ENCODE results near the gene GRM3. TPM values are rescaled to one million over a fixed set of nuclear protein-coding genes. Genes with fewer than 3 reads are reported as not detected.
"Not testable (repeated sequence)": the region's sequence is repeated elsewhere in the genome, so short reads cannot be mapped to it uniquely, and the experiment has no call there.

The GRM3 gene
- total RNA-seq: not detected

GRCh38 chr7:86643561-86644281, at the start of gene GRM3:
GRM3 (plus strand) TSS chr7:86643909; CDS start chr7:86765146, 121,237 bp downstream.
- Mint-ChIP-seq H3K27me3 (ENCODE audit: low read depth) (peaks cover 22% of the 10 kb centered on the region), H3K36me3 (ENCODE audit: low read depth) (no peaks in the 10 kb centered on the region)

GRCh38 chr7:86598311-86598710, 45.4 kb upstream of the GRM3 start:
- H3K36me3 Mint-ChIP-seq (ENCODE audit: low read depth): no peaks in the 10 kb centered on the region
- CTCF ChIA-PET: no interaction called here
- H3K4me1 Mint-ChIP-seq (ENCODE audit: low read depth): no peaks in the 10 kb centered on the region
- no peak overlapping the region for H3K4me3 Mint-ChIP-seq
- H3K9me3 Mint-ChIP-seq (ENCODE audit: insufficient read depth): no peaks in the 10 kb centered on the region
- POLR2A ChIA-PET: no interaction called here
- no peak for DNase-seq
- no peak for ATAC-seq
- H3K27me3 Mint-ChIP-seq (ENCODE audit: low read depth): no peaks in the 10 kb centered on the region
- H3K27ac Mint-ChIP-seq: no peak overlapping the region

More at GRCh38 chr7:86643561-86644281, at the start of gene GRM3:
- H3K9me3 Mint-ChIP-seq (ENCODE audit: insufficient read depth): no peaks in the 10 kb centered on the region
- H3K4me3 Mint-ChIP-seq: no peak within 1 kb of the TSS
- H3K27ac Mint-ChIP-seq: no peak within 1 kb of the TSS
- no peak for DNase-seq
- ATAC-seq: no peak
- ChIA-PET CTCF (no interaction called here), POLR2A (no interaction called here)
- H3K4me1 Mint-ChIP-seq (ENCODE audit: low read depth): no peaks in the 10 kb centered on the region

- DNase-seq: no peak
- H3K27me3 Mint-ChIP-seq (ENCODE audit: low read depth): no peaks in the 10 kb centered on the region
- no peaks in the 10 kb centered on the region for H3K9me3 Mint-ChIP-seq (ENCODE audit: insufficient read depth)
- H3K4me1 Mint-ChIP-seq (ENCODE audit: low read depth): no peaks in the 10 kb centered on the region
- ChIA-PET CTCF (no interaction called here), POLR2A (no interaction called here)
- no peaks in the 10 kb centered on the region for H3K36me3 Mint-ChIP-seq (ENCODE audit: low read depth)
- no peak for ATAC-seq
- no peak overlapping the region for H3K4me3 Mint-ChIP-seq
- H3K27ac Mint-ChIP-seq: no peak overlapping the region
These were observed 45.0 kb upstream of the GRM3 start for GRCh38 chr7:86598721-86599120.

GRCh38 chr7:86600506-86601290, 43.0 kb upstream of the GRM3 start:
- ChIA-PET POLR2A (no interaction called here), CTCF (no interaction called here)
- Mint-ChIP-seq H3K9me3 (ENCODE audit: insufficient read depth) (peaks cover 4% of the 10 kb centered on the region), H3K4me1 (ENCODE audit: low read depth) (no peaks in the 10 kb centered on the region), H3K36me3 (ENCODE audit: low read depth) (no peaks in the 10 kb centered on the region), H3K27me3 (ENCODE audit: low read depth) (no peaks in the 10 kb centered on the region), H3K27ac (no peak overlapping the region), H3K4me3 (no peak overlapping the region)
- ATAC-seq (no peak), DNase-seq (no peak)

- H3K27ac Mint-ChIP-seq; H3K9me3 Mint-ChIP-seq (ENCODE audit: insufficient read depth); H3K27me3 Mint-ChIP-seq (ENCODE audit: low read depth); POLR2A ChIA-PET; DNase-seq; H3K36me3 Mint-ChIP-seq (ENCODE audit: low read depth); ATAC-seq; H3K4me3 Mint-ChIP-seq; CTCF ChIA-PET; H3K4me1 Mint-ChIP-seq (ENCODE audit: low read depth): not testable (repeated sequence)
These were observed 28.0 kb upstream of the GRM3 start for GRCh38 chr7:86615711-86616110.

- H3K27me3 Mint-ChIP-seq (ENCODE audit: low read depth): peaks cover 22% of the 10 kb centered on the region
- H3K36me3 Mint-ChIP-seq (ENCODE audit: low read depth): no peaks in the 10 kb centered on the region
- H3K27ac Mint-ChIP-seq: no peak overlapping the region
- ChIA-PET POLR2A (no interaction called here), CTCF (no interaction called here)
- no peak for ATAC-seq
- DNase-seq: no peak
- no peaks in the 10 kb centered on the region for H3K9me3 Mint-ChIP-seq (ENCODE audit: insufficient read depth)
- H3K4me1 Mint-ChIP-seq (ENCODE audit: low read depth): no peaks in the 10 kb centered on the region
- no peak overlapping the region for H3K4me3 Mint-ChIP-seq
These were observed 844 bp downstream of the GRM3 start for GRCh38 chr7:86644282-86645224.

- H3K4me1 Mint-ChIP-seq (ENCODE audit: low read depth): no peaks in the 10 kb centered on the region
- DNase-seq: no peak
- POLR2A ChIA-PET: no interaction called here
- H3K9me3 Mint-ChIP-seq (ENCODE audit: insufficient read depth): no peaks in the 10 kb centered on the region
- CTCF ChIA-PET: no interaction called here
- H3K27me3 Mint-ChIP-seq (ENCODE audit: low read depth): peaks cover 22% of the 10 kb centered on the region
- ATAC-seq: no peak
- H3K4me3 Mint-ChIP-seq: no peak overlapping the region
- H3K27ac Mint-ChIP-seq: no peak overlapping the region
- H3K36me3 Mint-ChIP-seq (ENCODE audit: low read depth): no peaks in the 10 kb centered on the region
These were observed 1.5 kb downstream of the GRM3 start for GRCh38 chr7:86645225-86645608.

GRCh38 chr7:86645676-86646276, 2.1 kb downstream of the GRM3 start:
- ATAC-seq (no peak), DNase-seq (no peak)
- Mint-ChIP-seq H3K4me3 (no peak overlapping the region), H3K36me3 (ENCODE audit: low read depth) (no peaks in the 10 kb centered on the region), H3K27me3 (ENCODE audit: low read depth) (peaks cover 22% of the 10 kb centered on the region), H3K4me1 (ENCODE audit: low read depth) (no peaks in the 10 kb centered on the region), H3K9me3 (ENCODE audit: insufficient read depth) (no peaks in the 10 kb centered on the region), H3K27ac (no peak overlapping the region)
- CTCF ChIA-PET: no interaction called here
- POLR2A ChIA-PET: no interaction called here

GRCh38 chr7:86647385-86648094, 3.8 kb downstream of the GRM3 start:
- H3K27me3 Mint-ChIP-seq (ENCODE audit: low read depth): peaks cover 15% of the 10 kb centered on the region
- ChIA-PET CTCF (no interaction called here), POLR2A (no interaction called here)
- no peaks in the 10 kb centered on the region for H3K9me3 Mint-ChIP-seq (ENCODE audit: insufficient read depth)
- no peak for DNase-seq
- H3K27ac Mint-ChIP-seq: no peak overlapping the region
- no peak for ATAC-seq
- no peak overlapping the region for H3K4me3 Mint-ChIP-seq
- no peaks in the 10 kb centered on the region for H3K4me1 Mint-ChIP-seq (ENCODE audit: low read depth)
- no peaks in the 10 kb centered on the region for H3K36me3 Mint-ChIP-seq (ENCODE audit: low read depth)

- DNase-seq (no peak), ATAC-seq (no peak)
- no peaks in the 10 kb centered on the region for H3K4me1 Mint-ChIP-seq (ENCODE audit: low read depth)
- H3K9me3 Mint-ChIP-seq (ENCODE audit: insufficient read depth): no peaks in the 10 kb centered on the region
- H3K36me3 Mint-ChIP-seq (ENCODE audit: low read depth): no peaks in the 10 kb centered on the region
- ChIA-PET CTCF (no interaction called here), POLR2A (no interaction called here)
- H3K4me3 Mint-ChIP-seq: no peak overlapping the region
- H3K27me3 Mint-ChIP-seq (ENCODE audit: low read depth): peaks cover 15% of the 10 kb centered on the region
- no peak overlapping the region for H3K27ac Mint-ChIP-seq
These were observed 4.5 kb downstream of the GRM3 start for GRCh38 chr7:86648169-86648568.

GRCh38 chr7:86653919-86654659, 10.4 kb downstream of the GRM3 start:
- H3K27me3 Mint-ChIP-seq (ENCODE audit: low read depth): no peaks in the 10 kb centered on the region
- ChIA-PET CTCF (no interaction called here), POLR2A (no interaction called here)
- no peaks in the 10 kb centered on the region for H3K4me1 Mint-ChIP-seq (ENCODE audit: low read depth)
- H3K36me3 Mint-ChIP-seq (ENCODE audit: low read depth): no peaks in the 10 kb centered on the region
- DNase-seq (no peak), ATAC-seq (no peak)
- H3K4me3 Mint-ChIP-seq: no peak overlapping the region
- H3K27ac Mint-ChIP-seq: no peak overlapping the region
- no peaks in the 10 kb centered on the region for H3K9me3 Mint-ChIP-seq (ENCODE audit: insufficient read depth)

All from activated CD8-positive, alpha-beta T cell treated with anti-CD3 and anti-CD28 coated beads, Interleukin-2, amount 10 ng/mL, durations not matched to agents 7 days and 5 days (primary cell).